ENCODE data around the gene NMRAL1. TPM values are rescaled to one million over a fixed set of nuclear protein-coding genes. Genes with fewer than 3 reads are reported as not detected.

NMRAL1 gene
- 100 to 1,000 TPM in 1 of 4 donors, 10 to 100 TPM in 3; 37.0 to 320 (median 59.3) TPM for total RNA-seq

GRCh38 chr16:4474192-4474961 is at the start of gene NMRAL1:
Gene NMRAL1 (minus strand): TSS chr16:4474625. CDS start chr16:4474132, 493 bp downstream.
- DNase-seq = peak; percentile 87 to 89
- Histone ChIP-seq H3K9me3 (no peaks in the 10 kb centered on the region), H3K36me3 (no peaks in the 10 kb centered on the region), H3K27ac (peak within 1 kb of the TSS; percentile 87 to 90), H3K4me1 (no peaks in the 10 kb centered on the region), H3K4me3 (peak within 1 kb of the TSS; percentile 55 to 84), H3K27me3 (no peaks in the 10 kb centered on the region)
- peak; percentile 58 to 67 for TF ChIP-seq POLR2A (IDR thresholded peaks at IDR 0.05)
- TF ChIP-seq, protein P1, sequence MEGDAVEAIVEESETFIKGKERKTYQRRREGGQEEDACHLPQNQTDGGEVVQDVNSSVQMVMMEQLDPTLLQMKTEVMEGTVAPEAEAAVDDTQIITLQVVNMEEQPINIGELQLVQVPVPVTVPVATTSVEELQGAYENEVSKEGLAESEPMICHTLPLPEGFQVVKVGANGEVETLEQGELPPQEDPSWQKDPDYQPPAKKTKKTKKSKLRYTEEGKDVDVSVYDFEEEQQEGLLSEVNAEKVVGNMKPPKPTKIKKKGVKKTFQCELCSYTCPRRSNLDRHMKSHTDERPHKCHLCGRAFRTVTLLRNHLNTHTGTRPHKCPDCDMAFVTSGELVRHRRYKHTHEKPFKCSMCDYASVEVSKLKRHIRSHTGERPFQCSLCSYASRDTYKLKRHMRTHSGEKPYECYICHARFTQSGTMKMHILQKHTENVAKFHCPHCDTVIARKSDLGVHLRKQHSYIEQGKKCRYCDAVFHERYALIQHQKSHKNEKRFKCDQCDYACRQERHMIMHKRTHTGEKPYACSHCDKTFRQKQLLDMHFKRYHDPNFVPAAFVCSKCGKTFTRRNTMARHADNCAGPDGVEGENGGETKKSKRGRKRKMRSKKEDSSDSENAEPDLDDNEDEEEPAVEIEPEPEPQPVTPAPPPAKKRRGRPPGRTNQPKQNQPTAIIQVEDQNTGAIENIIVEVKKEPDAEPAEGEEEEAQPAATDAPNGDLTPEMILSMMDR (IDR thresholded peaks at IDR 0.05) = peak in 2 of 4 experiments; percentile 5 to 26
- intact Hi-C loops (cut with DNase I; ENCODE audit: low total_unique reads) = no loop called here

GRCh38 chr16:4523686-4524085 is 49.3 kb upstream of the NMRAL1 start:
- Histone ChIP-seq H3K36me3 (no peaks in the 10 kb centered on the region), H3K4me3 (no peak overlapping the region), H3K27ac (no peak overlapping the region), H3K9me3 (no peaks in the 10 kb centered on the region), H3K4me1 (no peaks in the 10 kb centered on the region), H3K27me3 (no peaks in the 10 kb centered on the region)
- intact Hi-C loops (cut with DNase I; ENCODE audit: low total_unique reads) = no loop called here
- TF ChIP-seq, protein P1 (IDR thresholded peaks at IDR 0.05) = no peak
- TF ChIP-seq POLR2A (IDR thresholded peaks at IDR 0.05) = no peak
- no peak for DNase-seq

- H3K27ac ChIP-seq = no peak overlapping the region
- intact Hi-C loops (cut with DNase I; ENCODE audit: low total_unique reads) = no loop called here
These were observed 47.7 kb upstream of the NMRAL1 start for GRCh38 chr16:4522051-4522581.

DNA sequence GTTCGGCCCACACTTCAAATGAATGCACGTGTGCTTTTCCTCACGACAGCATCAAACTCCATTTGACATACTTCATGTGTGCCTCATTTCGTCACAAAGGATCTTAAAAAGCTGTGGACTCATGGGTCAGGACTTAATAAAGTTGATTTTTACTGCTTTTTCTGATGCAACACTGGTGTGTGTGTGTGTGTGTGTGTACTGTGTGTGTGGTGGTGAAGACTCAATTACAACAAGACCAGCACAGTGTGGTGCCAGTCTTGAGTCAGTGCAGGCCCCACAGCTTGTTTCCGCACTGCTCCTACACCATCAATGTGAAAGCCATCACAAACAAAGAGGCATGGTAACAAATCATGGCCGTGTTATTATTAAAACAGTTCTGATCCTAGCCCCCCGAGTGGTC is 46.5 kb upstream of the NMRAL1 start:
- TF ChIP-seq, protein P1 (IDR thresholded peaks at IDR 0.05) = no peak
- TF ChIP-seq POLR2A (IDR thresholded peaks at IDR 0.05) = no peak
- no peak for DNase-seq
- Histone ChIP-seq H3K9me3 (no peaks in the 10 kb centered on the region), H3K36me3 (no peaks in the 10 kb centered on the region), H3K4me1 (peaks cover 0 to 6% of the 10 kb centered on the region in 2 donors), H3K27ac (no peak overlapping the region), H3K4me3 (no peak overlapping the region), H3K27me3 (no peaks in the 10 kb centered on the region)
- intact Hi-C loops (cut with DNase I; ENCODE audit: low total_unique reads) = no loop called here

More at GRCh38 chr16:4522051-4522581, 47.7 kb upstream of the NMRAL1 start:
- DNase-seq = no peak
- no peak overlapping the region for H3K4me3 ChIP-seq
- no peaks in the 10 kb centered on the region for H3K36me3 ChIP-seq
- TF ChIP-seq, protein P1 (IDR thresholded peaks at IDR 0.05) = no peak
- TF ChIP-seq POLR2A (IDR thresholded peaks at IDR 0.05) = no peak
- H3K9me3 ChIP-seq = no peaks in the 10 kb centered on the region
- no peaks in the 10 kb centered on the region for H3K27me3 ChIP-seq
- H3K4me1 ChIP-seq = peaks cover 0 to 6% of the 10 kb centered on the region in 2 donors

Measured in uterus (tissue), 4 donors.